Fibroblast of mammary gland (primary cell): ENCODE data around the gene FPR1.

Source experiments
- DNase-seq: peaks from one replicate; pipeline ENCODE4 v3.0.0-alpha.2; 2010; ENCODE audit warnings: low read depth
- H3K4me3 ChIP-seq: 2 replicates; pipeline ENCODE4 v1.5.1; 2011; ENCODE audit warnings: low read depth, mild to moderate bottlenecking, low read length, moderate library complexity; ENCODE audit not compliant: control insufficient read depth
- TF ChIP-seq, protein P1 (sequence below): conservative IDR thresholded peaks from 2 replicates; pipeline ENCODE4 v1.5.1; 2011; ENCODE audit warnings: low read depth, low read length, inconsistent platforms; ENCODE audit not compliant: control insufficient read depth, insufficient read depth

The FPR1 gene

GRCh38 chr19:51765086-51765485 lies 13.4 kb upstream of the FPR1 start:
- H3K4me3 ChIP-seq: no peak overlapping the region
- TF ChIP-seq, protein P1, sequence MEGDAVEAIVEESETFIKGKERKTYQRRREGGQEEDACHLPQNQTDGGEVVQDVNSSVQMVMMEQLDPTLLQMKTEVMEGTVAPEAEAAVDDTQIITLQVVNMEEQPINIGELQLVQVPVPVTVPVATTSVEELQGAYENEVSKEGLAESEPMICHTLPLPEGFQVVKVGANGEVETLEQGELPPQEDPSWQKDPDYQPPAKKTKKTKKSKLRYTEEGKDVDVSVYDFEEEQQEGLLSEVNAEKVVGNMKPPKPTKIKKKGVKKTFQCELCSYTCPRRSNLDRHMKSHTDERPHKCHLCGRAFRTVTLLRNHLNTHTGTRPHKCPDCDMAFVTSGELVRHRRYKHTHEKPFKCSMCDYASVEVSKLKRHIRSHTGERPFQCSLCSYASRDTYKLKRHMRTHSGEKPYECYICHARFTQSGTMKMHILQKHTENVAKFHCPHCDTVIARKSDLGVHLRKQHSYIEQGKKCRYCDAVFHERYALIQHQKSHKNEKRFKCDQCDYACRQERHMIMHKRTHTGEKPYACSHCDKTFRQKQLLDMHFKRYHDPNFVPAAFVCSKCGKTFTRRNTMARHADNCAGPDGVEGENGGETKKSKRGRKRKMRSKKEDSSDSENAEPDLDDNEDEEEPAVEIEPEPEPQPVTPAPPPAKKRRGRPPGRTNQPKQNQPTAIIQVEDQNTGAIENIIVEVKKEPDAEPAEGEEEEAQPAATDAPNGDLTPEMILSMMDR: no peak

DNA sequence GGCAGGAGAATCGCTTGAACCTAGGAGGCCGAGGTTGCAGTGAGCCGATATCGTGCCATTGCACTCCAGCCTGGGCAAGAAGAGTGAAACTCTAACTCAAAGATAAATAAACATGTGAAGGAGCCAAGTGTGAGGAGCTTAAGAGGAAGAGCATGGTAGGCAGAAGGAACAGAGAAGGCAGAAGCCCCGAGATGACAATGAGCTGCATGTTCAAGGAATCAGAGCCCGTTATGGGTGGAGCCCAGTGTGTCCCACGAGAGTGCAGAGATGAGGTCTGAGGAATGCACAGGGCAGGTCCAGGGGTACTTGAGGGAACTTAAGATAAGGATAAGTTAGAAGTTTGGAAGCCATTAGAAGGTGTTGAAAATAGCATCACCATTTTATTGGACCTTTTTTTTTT lies 10.0 kb upstream of the FPR1 start:
- no peak overlapping the region for H3K4me3 ChIP-seq
- no peak for DNase-seq
- TF ChIP-seq, protein P1: no peak

More at GRCh38 chr19:51765086-51765485, 13.4 kb upstream of the FPR1 start:
- no peak for DNase-seq

DNA sequence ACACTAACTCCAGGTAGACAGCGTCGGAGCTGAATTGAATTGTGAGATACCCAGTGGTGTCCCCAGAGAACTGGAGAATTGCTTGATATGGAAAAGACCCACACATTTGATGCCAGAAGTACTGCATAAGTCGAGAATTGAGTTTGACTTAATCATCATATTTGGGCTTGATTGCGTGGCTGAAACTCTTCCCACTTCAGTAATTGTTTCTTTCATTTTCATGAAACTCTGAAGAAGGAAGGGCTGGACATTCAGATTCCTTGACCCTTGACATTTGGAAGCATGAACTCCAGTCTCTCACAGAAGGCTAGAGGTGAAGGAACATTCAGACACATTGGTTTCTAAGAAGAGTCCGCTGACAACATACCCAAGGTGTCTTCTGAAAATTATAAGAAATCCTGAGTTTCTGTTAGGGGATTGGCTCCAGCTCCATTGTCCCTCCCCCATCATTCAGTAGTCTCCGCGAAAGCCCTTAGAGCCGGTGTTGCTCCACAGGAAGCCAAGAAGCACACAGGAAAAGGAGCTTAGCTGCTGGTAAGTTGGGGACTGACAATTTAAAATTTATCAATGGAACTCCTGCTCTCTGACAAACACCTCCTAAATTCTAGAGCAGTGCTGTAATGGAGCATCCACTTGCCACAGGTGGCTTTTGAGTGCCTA lies 9.1 kb upstream of the FPR1 start, which contains the start of gene FPR2:
Gene FPR2 (plus strand): TSS at position 484 of the 660 bp plus-strand sequence. CDS start 7,479 bp downstream, outside the sequence.
- no peak within 1 kb of the TSS for H3K4me3 ChIP-seq
- no peak for DNase-seq
- TF ChIP-seq, protein P1: no peak

DNA sequence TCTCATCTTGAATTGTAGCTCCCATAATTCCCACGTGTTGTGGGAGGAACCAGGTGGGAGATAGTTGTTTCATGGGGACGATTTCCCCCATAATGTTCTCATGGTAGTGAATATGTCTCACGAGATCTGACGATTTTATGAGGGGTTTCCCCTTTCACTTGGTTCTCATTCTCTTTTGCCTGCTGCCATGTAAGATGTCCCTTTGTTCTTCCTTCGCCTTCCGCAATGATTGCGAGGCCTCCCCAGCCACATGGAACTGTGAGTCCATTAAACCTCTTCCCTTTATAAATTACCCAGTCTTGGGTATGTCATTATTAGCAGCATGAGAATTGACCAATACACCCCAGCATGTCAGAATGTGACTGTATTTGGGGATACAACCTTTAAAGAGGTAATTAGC lies 3.9 kb upstream of the FPR1 start:
- no peak for DNase-seq

DNA sequence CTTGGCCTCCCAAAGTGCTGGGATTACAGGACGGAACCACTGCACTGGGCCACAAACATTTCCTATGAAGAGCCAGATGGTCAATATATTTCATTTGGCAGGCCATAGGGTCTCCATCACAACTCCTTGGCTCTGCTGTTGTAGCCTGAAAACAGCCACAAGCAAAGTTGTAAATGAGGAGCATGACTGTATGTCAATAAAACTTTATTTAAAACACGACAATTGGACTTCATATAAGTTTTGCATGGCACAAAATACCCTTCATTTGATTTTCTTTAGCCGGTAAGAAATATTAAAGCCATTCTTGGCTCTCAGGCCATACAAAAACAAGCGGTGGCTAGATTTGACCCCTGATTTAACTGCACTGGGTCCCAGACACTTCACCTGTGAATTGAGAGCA lies 3.1 kb upstream of the FPR1 start:
- H3K4me3 ChIP-seq: no peak overlapping the region
- TF ChIP-seq, protein P1: no peak
- DNase-seq: no peak

More for the DNA sequence above, 3.9 kb upstream of the FPR1 start:
- no peak overlapping the region for H3K4me3 ChIP-seq
- TF ChIP-seq, protein P1: no peak

DNA sequence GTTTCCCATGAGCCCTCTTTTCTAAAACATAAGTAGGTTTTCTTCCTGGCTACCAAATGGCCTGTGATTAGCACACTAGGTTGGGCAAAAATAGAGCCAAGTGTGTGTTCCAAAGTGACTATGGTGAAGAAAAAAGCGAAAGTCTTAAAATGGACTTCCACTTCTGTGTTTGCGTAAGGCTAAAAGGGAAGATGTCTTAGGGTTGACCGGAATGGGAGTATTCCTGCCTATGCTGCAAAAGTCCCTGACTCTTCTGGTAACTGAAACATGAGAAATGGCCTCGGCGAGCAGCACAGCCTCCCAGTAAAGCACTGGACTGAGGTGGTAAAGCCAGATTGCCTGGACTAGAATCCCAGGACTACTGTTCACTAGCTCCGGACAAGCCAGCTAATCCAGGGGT lies 2.4 kb upstream of the FPR1 start:
- DNase-seq: no peak
- TF ChIP-seq, protein P1: no peak
- no peak overlapping the region for H3K4me3 ChIP-seq
